GM18498 (cell line): Measurements from ENCODE around the gene BCL2A1.
A peak's percentile ranks its signal among the peaks of the same experiment; 100 is the strongest.
"Not testable (repeated sequence)": the region's sequence is repeated elsewhere in the genome, so short reads cannot be mapped to it uniquely, and the experiment has no call there.

ENCODE experiments used
- ATAC-seq: cut with Tn5 transposase; IDR thresholded peaks from one replicate; pipeline ENCODE4 v1.9.1; 2021; ENCODE audit warnings: mild to moderate bottlenecking, moderate library complexity; ENCODE audit not compliant: unreplicated experiment

BCL2A1 gene

DNA sequence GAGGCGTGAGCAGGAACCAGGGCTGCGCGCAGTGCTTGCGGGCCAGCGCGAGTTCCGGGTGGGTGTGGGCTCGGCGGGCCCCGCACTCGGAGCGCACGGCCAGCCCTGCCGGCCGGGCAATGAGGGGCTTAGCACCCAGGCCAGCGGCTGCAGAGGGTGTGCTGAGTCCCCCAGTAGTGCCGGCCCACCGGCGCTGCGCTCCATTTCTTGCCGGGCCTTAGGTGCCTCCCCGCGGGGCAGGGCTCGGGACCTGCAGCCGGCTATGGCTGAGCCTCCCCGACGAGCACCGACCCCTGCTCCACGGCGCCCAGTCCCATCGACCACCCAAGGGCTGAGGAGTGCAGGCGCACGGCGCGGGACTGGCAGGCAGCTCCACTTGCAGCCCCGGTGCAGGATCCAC, 44.9 kb downstream of the BCL2A1 start:
- not testable (repeated sequence) for ATAC-seq

- ATAC-seq: no peak
These were observed 46.6 kb downstream of the BCL2A1 start for GRCh38 chr15:79924379-79924778.

- ATAC-seq: peak; percentile 98
These were observed 47.4 kb downstream of the BCL2A1 start for GRCh38 chr15:79923515-79924169.

DNA sequence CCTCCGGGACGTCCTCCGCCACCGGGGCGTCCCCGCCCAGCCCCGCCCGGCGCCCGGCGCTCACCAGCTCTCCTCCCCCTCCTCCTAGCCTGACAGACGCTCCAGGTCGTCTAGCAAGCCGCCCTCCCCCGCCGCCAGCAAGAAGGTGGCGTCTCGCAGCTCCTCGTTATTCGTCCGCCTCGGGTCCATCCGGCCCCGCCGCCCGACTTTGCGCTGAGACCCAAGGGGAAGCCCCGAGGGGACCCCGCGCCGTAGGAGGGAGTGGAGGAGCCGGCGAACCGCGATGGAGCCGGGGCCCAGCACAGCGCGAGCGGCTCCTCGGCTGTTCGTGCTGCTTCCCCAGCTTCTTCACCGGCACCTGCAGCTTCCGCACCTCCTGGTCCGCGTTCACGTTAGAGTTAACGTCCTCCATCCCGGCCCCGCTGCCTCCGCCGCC, 47.9 kb downstream of the BCL2A1 start:
- peak; percentile 39 for ATAC-seq

DNA sequence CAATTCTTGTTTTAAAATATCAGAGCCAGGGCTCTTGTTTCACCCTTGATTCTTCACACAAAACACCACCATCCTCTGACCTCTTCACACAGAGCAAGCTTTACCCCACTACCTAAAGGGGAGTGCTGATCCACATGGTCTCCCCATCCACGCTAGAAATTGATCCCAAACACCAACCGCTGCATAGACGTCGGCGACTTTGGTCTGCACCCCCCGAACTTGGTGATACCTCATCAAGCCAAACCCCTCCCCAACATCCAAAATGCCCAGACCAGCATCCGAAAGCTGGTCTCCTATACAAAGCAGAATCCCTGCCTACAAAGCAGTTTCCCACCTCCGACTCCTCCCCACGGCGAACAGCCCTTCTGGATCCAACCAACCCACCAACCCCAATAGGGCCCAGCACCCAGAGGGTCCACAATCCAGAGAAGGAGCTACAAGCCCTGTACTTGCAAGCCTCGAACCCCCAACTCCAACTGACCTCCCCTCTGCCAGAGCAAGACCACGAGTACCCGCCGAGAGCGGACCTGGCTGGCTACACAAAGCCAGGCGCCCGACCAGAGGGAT, 48.4 kb downstream of the BCL2A1 start:
- no peak for ATAC-seq

- no peak for ATAC-seq
These were observed 51.1 kb downstream of the BCL2A1 start for GRCh38 chr15:79919749-79920511.

DNA sequence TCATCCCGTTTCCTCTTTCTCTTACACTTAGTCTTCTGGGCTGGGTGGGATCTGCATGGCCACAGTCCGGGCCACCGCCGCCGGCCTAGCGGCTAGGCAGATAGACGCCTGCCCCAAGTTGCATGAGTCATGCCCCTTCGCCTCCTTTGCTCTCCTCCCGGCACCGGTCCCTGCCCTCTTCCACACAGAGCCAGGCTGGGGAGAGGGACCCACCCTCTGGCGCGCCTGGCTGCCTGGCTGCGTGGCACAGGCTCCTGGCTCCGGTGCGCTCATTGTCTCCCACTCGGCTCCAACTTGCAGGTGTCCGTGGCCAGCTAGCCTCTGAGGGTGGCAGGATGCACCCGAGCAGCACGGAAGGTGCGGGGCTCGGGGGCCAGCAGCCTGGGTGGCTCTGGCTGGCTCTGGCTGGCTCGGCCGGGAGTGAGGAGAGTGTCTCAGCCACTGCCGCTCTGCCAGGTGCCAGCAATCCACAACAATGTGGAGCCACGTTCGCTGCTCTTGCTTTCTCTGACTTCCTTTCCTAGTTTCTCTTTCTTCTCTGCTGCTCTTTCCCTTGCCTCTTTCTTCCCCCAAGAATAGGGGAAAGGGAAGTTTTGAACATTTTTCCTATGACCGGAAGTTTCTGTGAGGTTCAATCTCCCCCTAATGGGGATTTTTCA, 51.8 kb downstream of the BCL2A1 start:
- ATAC-seq: no peak

GRCh38 chr15:79918278-79918677, 52.7 kb downstream of the BCL2A1 start:
- ATAC-seq: no peak

- ATAC-seq: no peak
These were observed 54.4 kb downstream of the BCL2A1 start for GRCh38 chr15:79916502-79917132.

- not testable (repeated sequence) for ATAC-seq
These were observed 55.1 kb downstream of the BCL2A1 start for GRCh38 chr15:79915776-79916501.

DNA sequence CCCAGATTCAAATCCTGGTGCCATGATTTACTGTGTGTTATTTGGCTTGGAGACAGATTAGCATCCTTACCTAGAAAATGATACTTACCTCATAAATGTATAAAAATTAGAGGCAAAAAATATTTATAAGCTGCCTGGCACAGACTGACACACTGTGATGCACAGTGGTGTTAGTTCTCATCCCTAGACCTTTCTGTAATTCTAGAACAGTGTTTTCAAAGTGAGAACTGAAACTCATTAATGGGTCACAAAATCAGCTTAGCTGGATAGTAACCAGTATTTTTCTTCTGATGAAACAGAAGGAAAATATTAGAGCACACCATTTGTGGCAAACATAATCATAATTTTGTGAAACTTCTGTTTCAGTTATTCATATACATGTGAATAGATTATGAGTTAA, 56.3 kb downstream of the BCL2A1 start:
- ATAC-seq: no peak
